ENCODE results near the gene MYH11. TPM values are rescaled to one million over a fixed set of nuclear protein-coding genes. Genes with fewer than 3 reads are reported as not detected.
A peak's percentile ranks its signal among the peaks of the same experiment; 100 is the strongest.

Gene MYH11
- total RNA-seq, 2 experiments from 2014 or later: 0.04 TPM; not detected in 1

DNA sequence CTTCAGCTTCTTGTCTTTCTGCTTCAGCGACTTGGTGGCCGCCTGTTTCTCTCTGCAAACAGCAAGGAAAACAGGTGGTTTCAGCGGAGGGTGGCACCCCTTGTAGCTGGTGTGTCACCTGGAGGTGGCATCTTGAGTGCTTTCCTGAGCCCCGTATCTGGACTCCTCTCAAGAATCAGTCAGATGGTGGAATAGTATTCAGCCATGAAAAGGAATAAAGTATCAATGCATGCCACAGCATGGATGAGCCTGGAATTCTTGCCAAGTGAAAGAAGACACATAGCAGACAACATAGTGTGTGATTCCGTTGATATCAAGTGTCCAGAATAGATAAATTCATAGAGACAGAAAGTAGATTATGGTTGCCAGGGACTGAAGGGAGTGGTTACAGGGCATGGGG is 141.6 kb downstream of the MYH11 start:
- Mint-ChIP-seq H3K27me3 (no peaks in the 10 kb centered on the region), H3K4me3 (no peak overlapping the region), H3K27ac (no peak overlapping the region), H3K9me3 (no peaks in the 10 kb centered on the region), H3K4me1 (peaks cover 2% of the 10 kb centered on the region), H3K36me3 (ENCODE audit: low read depth) (peaks cover 12% of the 10 kb centered on the region)
- POLR2A ChIA-PET: no interaction called here
- no peak for DNase-seq
- CTCF ChIA-PET: no interaction called here

DNA sequence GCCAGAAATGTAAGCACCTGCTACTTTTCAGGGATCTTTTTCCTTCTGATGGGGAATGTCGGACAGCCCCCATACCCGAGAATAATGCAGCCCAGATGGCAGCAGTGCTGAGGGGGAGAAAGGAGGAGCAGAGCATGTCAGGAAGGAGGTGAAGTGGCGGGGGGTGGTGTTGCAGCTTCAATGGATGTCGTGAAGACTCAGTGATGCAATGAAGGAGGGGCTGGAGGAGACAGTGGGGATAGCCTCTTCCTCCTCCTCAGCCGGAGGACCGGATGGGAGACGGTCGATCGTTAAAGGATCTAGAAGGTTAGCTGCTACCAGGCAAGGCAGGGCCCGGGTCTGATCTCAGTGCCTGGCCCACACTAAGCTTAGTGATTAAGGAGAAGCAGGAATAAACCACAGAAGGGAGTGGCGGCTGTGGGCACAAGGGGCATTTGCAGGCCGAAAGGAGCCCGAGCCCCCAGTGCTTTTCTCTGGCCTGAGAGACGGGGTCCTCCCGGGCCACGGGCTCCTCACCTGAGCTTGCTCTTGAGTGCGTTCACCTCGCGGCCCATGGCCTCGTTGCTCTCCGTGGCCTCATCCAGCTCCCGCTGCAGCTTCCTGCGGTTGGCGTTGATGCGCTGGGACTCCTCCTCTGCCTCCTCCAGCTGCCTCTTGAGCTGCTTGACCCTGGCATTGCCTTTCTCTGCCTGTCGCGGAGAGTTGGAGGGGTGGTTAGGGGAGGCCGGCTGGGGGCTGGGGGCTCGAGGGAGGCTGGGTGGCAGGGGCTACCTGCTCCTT is 142.2 kb downstream of the MYH11 start:
- POLR2A ChIA-PET: no interaction called here
- Mint-ChIP-seq H3K9me3 (no peaks in the 10 kb centered on the region), H3K27ac (no peak overlapping the region), H3K36me3 (ENCODE audit: low read depth) (peaks cover 12% of the 10 kb centered on the region), H3K27me3 (no peaks in the 10 kb centered on the region), H3K4me3 (no peak overlapping the region), H3K4me1 (peaks cover 2% of the 10 kb centered on the region)
- CTCF ChIA-PET: no interaction called here
- DNase-seq: no peak

GRCh38 chr16:15708997-15709396 is 147.8 kb downstream of the MYH11 start:
- H3K36me3 Mint-ChIP-seq (ENCODE audit: low read depth): peaks cover 23% of the 10 kb centered on the region
- peaks cover 6% of the 10 kb centered on the region for H3K4me1 Mint-ChIP-seq
- DNase-seq: no peak
- ChIA-PET POLR2A (no interaction called here), CTCF (no interaction called here)
- no peak overlapping the region for H3K4me3 Mint-ChIP-seq
- H3K27me3 Mint-ChIP-seq: no peaks in the 10 kb centered on the region
- no peaks in the 10 kb centered on the region for H3K9me3 Mint-ChIP-seq
- H3K27ac Mint-ChIP-seq: no peak overlapping the region

DNA sequence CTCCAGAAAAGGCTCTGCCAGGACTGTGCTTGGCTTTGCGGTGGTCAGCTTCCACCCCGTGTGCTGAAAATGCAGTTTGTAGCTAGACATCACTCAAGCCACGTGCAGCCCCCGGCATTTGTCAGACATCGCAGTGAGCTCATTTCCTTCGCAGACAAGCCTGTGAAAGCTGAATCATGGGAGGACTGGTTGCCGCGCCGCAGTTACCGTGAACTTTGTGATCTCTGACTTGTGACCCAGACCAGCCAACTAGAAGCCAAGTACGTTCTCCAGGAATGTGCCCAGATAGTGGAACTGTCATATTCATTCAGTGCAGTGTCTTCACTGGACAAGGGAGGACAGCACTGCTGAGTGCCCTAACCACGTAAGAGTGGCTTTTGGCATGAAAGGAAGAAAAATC is 148.7 kb downstream of the MYH11 start:
- Mint-ChIP-seq H3K4me1 (peaks cover 12% of the 10 kb centered on the region), H3K9me3 (no peaks in the 10 kb centered on the region), H3K4me3 (no peak overlapping the region), H3K36me3 (ENCODE audit: low read depth) (peaks cover 23% of the 10 kb centered on the region), H3K27ac (no peak overlapping the region), H3K27me3 (no peaks in the 10 kb centered on the region)
- POLR2A ChIA-PET: no interaction called here
- no peak for DNase-seq
- CTCF ChIA-PET: no interaction called here

DNA sequence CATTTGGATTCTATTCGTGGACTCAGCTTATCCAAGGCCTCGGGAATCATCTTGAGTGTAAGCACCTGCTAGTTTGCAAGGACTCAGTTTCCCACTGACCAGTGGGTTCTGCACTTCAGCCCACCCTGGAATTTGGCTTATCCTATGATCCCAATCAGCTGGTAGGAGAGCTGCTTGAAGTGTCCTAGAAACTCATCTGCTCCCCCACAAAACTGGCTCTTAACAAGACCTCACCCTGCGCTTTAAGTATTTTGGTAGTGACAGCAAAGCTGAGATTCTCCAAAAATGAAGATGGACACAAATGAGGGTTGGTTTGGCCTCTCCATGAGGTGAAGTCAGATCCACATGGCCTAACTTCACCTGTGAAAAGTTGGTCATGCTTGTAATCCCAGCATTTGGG is 149.5 kb downstream of the MYH11 start:
- ChIA-PET CTCF (no interaction called here), POLR2A (interaction anchor here (0.7 kb wide), 1 partner anchor 21 kb away, joined by 4 read pairs; no protein-coding TSS in a partner anchor)
- H3K4me3 Mint-ChIP-seq: no peak overlapping the region
- DNase-seq: no peak
- H3K36me3 Mint-ChIP-seq (ENCODE audit: low read depth): peaks cover 23% of the 10 kb centered on the region
- H3K4me1 Mint-ChIP-seq: peaks cover 17% of the 10 kb centered on the region
- no peak overlapping the region for H3K27ac Mint-ChIP-seq
- H3K9me3 Mint-ChIP-seq: no peaks in the 10 kb centered on the region
- H3K27me3 Mint-ChIP-seq: no peaks in the 10 kb centered on the region

DNA sequence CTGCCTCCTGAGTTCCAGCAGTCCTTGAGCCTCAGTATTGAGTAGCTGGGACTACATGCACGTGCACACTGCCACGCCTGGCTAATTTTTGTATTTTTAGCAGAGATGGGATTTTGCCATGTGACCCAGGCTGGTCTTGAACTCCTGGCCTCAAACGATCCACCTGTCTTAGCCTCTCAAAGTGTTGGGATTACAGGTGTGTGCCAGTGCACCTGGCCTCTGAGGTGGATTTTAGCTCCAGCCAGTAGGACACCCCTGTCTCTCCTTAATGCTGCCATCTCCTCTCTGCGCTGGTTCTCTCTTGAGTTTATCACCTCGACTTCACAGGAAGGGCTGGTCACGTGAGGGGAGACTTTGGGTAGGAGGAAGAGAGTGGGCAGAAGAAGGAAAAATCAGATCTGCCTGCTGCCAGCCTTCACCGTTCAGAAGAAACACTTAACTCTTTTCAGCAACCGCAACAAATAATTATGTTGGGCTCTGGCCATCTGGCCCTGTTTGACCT is 151.7 kb downstream of the MYH11 start:
- Mint-ChIP-seq H3K27me3 (no peaks in the 10 kb centered on the region), H3K9me3 (no peaks in the 10 kb centered on the region), H3K4me3 (no peak overlapping the region), H3K4me1 (peaks cover 20% of the 10 kb centered on the region), H3K27ac (no peak overlapping the region), H3K36me3 (ENCODE audit: low read depth) (peaks cover 33% of the 10 kb centered on the region)
- ChIA-PET POLR2A (no interaction called here), CTCF (interaction anchor here (0.5 to 0.6 kb wide), 2 partner anchors 247 to 285 kb away, joined by 3 to 4 read pairs; no protein-coding TSS in a partner anchor)
- DNase-seq: no peak

GRCh38 chr16:15704545-15704987 is 152.3 kb downstream of the MYH11 start:
- POLR2A ChIA-PET: no interaction called here
- Mint-ChIP-seq H3K4me1 (peaks cover 20% of the 10 kb centered on the region), H3K9me3 (no peaks in the 10 kb centered on the region), H3K27ac (peak overlapping the region; percentile 4), H3K27me3 (no peaks in the 10 kb centered on the region), H3K4me3 (no peak overlapping the region), H3K36me3 (ENCODE audit: low read depth) (peaks cover 38% of the 10 kb centered on the region)
- CTCF ChIA-PET: interaction anchor here (0.6 to 0.8 kb wide), 2 partner anchors 10 to 284 kb away, joined by 3 to 4 read pairs; no protein-coding TSS in a partner anchor
- peak; percentile 77 for DNase-seq

DNA sequence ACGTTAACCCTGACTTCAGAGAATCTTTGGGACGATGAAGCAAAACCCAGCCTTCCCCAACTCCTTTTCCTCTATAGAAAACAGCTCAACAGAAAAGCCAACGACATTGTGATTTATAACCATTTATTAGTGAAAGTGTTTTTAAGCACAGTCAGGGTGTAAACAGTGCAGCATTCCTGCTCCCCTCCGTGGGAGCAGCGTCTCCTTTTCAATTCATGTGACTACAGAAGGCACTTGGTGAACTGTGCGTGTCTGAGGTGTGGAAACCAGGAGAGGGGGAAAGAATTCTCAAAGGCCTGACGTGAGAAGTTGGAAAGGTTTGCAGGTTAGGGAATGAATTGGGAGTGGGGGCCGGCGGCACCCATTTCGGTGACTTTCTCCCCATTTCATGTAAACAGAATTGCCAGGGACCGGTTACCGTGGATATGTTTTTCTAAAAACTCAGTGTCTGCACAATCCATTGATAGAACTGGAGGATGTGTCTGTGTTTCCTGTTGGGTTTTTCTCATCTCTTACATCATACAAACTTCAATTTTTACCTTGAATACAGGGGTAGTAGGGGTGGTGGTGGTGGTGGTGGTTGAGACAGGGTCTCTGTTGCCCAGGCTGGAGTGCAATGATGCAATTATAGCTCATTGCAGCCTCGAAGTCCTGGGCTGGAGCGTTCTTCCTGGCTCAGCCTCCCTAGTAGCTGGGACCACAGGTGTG is 153.6 kb downstream of the MYH11 start:
- CTCF ChIA-PET: interaction anchor here (1.0 kb wide), 1 partner anchor 21 kb away, joined by 4 read pairs; no protein-coding TSS in a partner anchor
- no peak for DNase-seq
- peaks cover 20% of the 10 kb centered on the region for H3K4me1 Mint-ChIP-seq
- H3K36me3 Mint-ChIP-seq (ENCODE audit: low read depth): peaks cover 39% of the 10 kb centered on the region
- no peaks in the 10 kb centered on the region for H3K9me3 Mint-ChIP-seq
- H3K27me3 Mint-ChIP-seq: no peaks in the 10 kb centered on the region
- no peak overlapping the region for H3K4me3 Mint-ChIP-seq
- H3K27ac Mint-ChIP-seq: peak overlapping the region; percentile 62
- POLR2A ChIA-PET: no interaction called here

- no peak overlapping the region for H3K4me3 Mint-ChIP-seq
- CTCF ChIA-PET: no interaction called here
- peak overlapping the region; percentile 62 for H3K27ac Mint-ChIP-seq
- H3K36me3 Mint-ChIP-seq (ENCODE audit: low read depth): peaks cover 42% of the 10 kb centered on the region
- POLR2A ChIA-PET: no interaction called here
- no peak for DNase-seq
- H3K4me1 Mint-ChIP-seq: peaks cover 20% of the 10 kb centered on the region
- H3K9me3 Mint-ChIP-seq: no peaks in the 10 kb centered on the region
- H3K27me3 Mint-ChIP-seq: no peaks in the 10 kb centered on the region
Measured at GRCh38 chr16:15701975-15702970, 154.6 kb downstream of the MYH11 start.

- POLR2A ChIA-PET: no interaction called here
- Mint-ChIP-seq H3K4me1 (peaks cover 20% of the 10 kb centered on the region), H3K36me3 (ENCODE audit: low read depth) (peaks cover 49% of the 10 kb centered on the region), H3K9me3 (no peaks in the 10 kb centered on the region), H3K4me3 (no peak overlapping the region), H3K27me3 (no peaks in the 10 kb centered on the region), H3K27ac (no peak overlapping the region)
- CTCF ChIA-PET: no interaction called here
- DNase-seq: no peak
Measured at GRCh38 chr16:15701367-15701766, 155.5 kb downstream of the MYH11 start.

- DNase-seq: no peak
- ChIA-PET POLR2A (no interaction called here), CTCF (interaction anchor here (0.6 to 1.2 kb wide), 2 partner anchors 30 to 125 kb away, joined by 3 to 5 read pairs; no protein-coding TSS in a partner anchor)
- no peaks in the 10 kb centered on the region for H3K9me3 Mint-ChIP-seq
- no peaks in the 10 kb centered on the region for H3K27me3 Mint-ChIP-seq
- H3K4me1 Mint-ChIP-seq: peaks cover 15% of the 10 kb centered on the region
- H3K4me3 Mint-ChIP-seq: no peak overlapping the region
- no peak overlapping the region for H3K27ac Mint-ChIP-seq
- peaks cover 55% of the 10 kb centered on the region for H3K36me3 Mint-ChIP-seq (ENCODE audit: low read depth)
Measured at GRCh38 chr16:15699819-15700218, 157.0 kb downstream of the MYH11 start.

DNA sequence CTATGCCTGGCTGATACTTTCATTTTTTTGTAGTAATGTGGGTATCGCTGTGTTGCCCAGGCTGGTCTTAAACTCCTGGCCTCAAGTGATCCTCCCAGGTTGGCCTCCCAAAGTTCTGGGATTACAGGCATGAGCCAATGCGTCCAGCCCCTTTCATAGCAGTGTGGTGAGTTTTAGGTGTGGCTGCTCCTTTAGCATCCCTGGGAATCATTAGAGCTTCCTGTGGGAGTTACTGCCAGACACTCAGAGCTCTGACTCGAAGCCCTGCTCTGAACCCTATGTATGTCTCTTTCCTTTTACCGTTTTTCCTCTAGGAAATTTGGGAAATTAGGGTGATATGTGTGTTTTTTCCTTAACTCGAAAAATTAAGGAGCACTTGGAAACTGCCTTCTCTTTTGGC is 162.3 kb downstream of the MYH11 start:
- Mint-ChIP-seq H3K27ac (no peak overlapping the region), H3K27me3 (no peaks in the 10 kb centered on the region), H3K36me3 (ENCODE audit: low read depth) (peaks cover 68% of the 10 kb centered on the region), H3K9me3 (no peaks in the 10 kb centered on the region), H3K4me1 (no peaks in the 10 kb centered on the region), H3K4me3 (no peak overlapping the region)
- ChIA-PET POLR2A (no interaction called here), CTCF (interaction anchor here (1.3 kb wide), 1 partner anchor 10 kb away, joined by 3 read pairs; no protein-coding TSS in a partner anchor)
- no peak for DNase-seq
